ENCODE data around the gene IMPG1. TPM values are rescaled to one million over a fixed set of nuclear protein-coding genes. Genes with fewer than 3 reads are reported as not detected.

Gene IMPG1
- total RNA-seq, 1 experiment from 2014 or later = not detected

DNA sequence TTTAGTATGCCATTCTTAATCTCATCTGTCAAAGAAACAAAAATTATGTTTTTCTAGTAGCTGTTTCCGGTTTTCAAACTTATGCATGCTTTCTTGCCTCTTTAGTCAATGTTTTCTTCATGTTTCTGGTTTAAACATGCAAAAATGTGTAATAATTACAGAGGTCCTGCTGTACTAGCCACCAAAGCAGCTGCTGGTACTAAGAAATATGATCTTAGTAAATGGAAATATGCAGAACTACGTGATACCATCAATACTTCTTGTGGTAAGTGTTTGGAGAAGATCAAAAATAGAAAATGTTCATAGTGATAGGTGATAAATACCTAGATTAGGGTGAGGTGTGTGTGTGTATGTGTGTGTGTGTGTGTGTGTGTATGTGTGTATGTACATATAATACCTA is 165.0 kb downstream of the IMPG1 start:
- Histone ChIP-seq H4K8ac (replicated peaks; ENCODE audit: insufficient read length, low read depth, low read length) (no peak overlapping the region), H3K23me2 (ENCODE audit: insufficient read length, low read depth, low read length, poor library complexity, severe bottlenecking) (no peaks in the 10 kb centered on the region), H4K91ac (ENCODE audit: insufficient read length, low read depth, low read length) (no peak overlapping the region), H3T11ph (ENCODE audit: low read length) (no peak overlapping the region), H3K4ac (ENCODE audit: low read depth, low read length) (no peak overlapping the region), H2BK5ac (ENCODE audit: insufficient read length, low read length) (no peak overlapping the region), H3K14ac (ENCODE audit: insufficient read depth, low read length) (no peak overlapping the region), H4K20me1 (ENCODE audit: control insufficient read depth, insufficient read depth, insufficient read length) (no peaks in the 10 kb centered on the region), H3K9me3 (ENCODE audit: control insufficient read depth, low read depth, low read length) (no peaks in the 10 kb centered on the region), H2BK20ac (ENCODE audit: low read depth, low read length, poor library complexity, severe bottlenecking) (no peak overlapping the region), H2BK15ac (ENCODE audit: low read depth, low read length) (no peak overlapping the region), H3K27me3 (ENCODE audit: insufficient read depth, low read length) (no peaks in the 10 kb centered on the region), H3K18ac (ENCODE audit: insufficient read length, low read depth, low read length) (no peak overlapping the region), H3K79me1 (ENCODE audit: insufficient read depth, low read depth, low read length, poor library complexity, severe bottlenecking) (no peaks in the 10 kb centered on the region), H2AFZ (ENCODE audit: low read length) (no peak overlapping the region), H4K5ac (ENCODE audit: insufficient read length, low read depth, low read length) (no peak overlapping the region), H2BK12ac (ENCODE audit: insufficient read length, low read depth, low read length) (no peak overlapping the region), H2BK120ac (ENCODE audit: low read depth, low read length, poor library complexity, severe bottlenecking) (no peak overlapping the region), H3K4me2 (ENCODE audit: insufficient read depth, insufficient read length, low read length) (no peak overlapping the region), H3K4me1 (ENCODE audit: insufficient read depth, low read length) (no peaks in the 10 kb centered on the region), H3K27ac (ENCODE audit: insufficient read length, low read depth, low read length) (no peak overlapping the region), H3K9ac (ENCODE audit: extremely low read depth, insufficient read length, low read length) (no peak overlapping the region), H2AK5ac (ENCODE audit: insufficient read length, low read length) (no peak overlapping the region), H3K56ac (ENCODE audit: insufficient read length, low read depth, low read length) (no peak overlapping the region), H3K23ac (ENCODE audit: insufficient read length, low read depth, low read length) (no peak overlapping the region), H3K79me2 (ENCODE audit: insufficient read depth, low read length) (no peaks in the 10 kb centered on the region)
- Mint-ChIP-seq H3K27me3 (ENCODE audit: low read depth) (no peaks in the 10 kb centered on the region), H3K36me3 (ENCODE audit: insufficient read depth in 1 of 3, low read depth in 3 of 3) (peaks cover 10 to 24% (median 16%) of the 10 kb centered on the region in 3 experiments), H3K27ac (no peak overlapping the region), H3K4me1 (peaks cover 0 to 4% of the 10 kb centered on the region in 2 experiments; a peak in 1 of 4 replicates), H3K9me3 (peaks cover 10% of the 10 kb centered on the region in 2 experiments; a peak in 4 of 5 replicates), H3K4me3 (no peak overlapping the region)
- DNase-seq = no peak
- TF ChIP-seq CTCF (conservative IDR thresholded peaks at IDR 0.05) = no peak
- WGBS (ENCODE audit: extremely low coverage, insufficient read length, low lambda C conversion rate) = no CpG with 5 or more reads among the region's 2 CpGs
